Stomach (tissue), 9 donors: ENCODE data around the gene ZNF586. TPM values are rescaled to one million over a fixed set of nuclear protein-coding genes. Genes with fewer than 3 reads are reported as not detected.
A peak's percentile ranks its signal among the peaks of the same experiment; 100 is the strongest.
"Not testable (repeated sequence)": the region's sequence is repeated elsewhere in the genome, so short reads cannot be mapped to it uniquely, and the experiment has no call there.

Experiments
- DNase-seq, 2 donors: peaks; one replicate each; pipeline versions ENCODE4 v3.0.0 to v3.0.0-alpha.2; 2013 to 2019
- H3K27ac ChIP-seq, 5 donors: fragments of 200-600 bp in 4 of 5; sonication (generic) in 4 of 5; one replicate each; pipeline ENCODE4 v1.5.1; 2013 to 2019; ENCODE audit warnings: mild to moderate bottlenecking in 1 of 5, moderate library complexity in 1 of 5
- H3K27me3 ChIP-seq, 3 donors: fragments of 200-600 bp; sonication (generic); one replicate each; pipeline ENCODE4 v1.5.1; 2017 to 2019; ENCODE audit warnings: mixed run types in 1 of 3
- H3K36me3 ChIP-seq, 4 donors: fragments of 200-600 bp; sonication (generic); 1 replicate in 3 of 4; 2 replicates in 1 of 4; pipeline ENCODE4 v1.5.1; 2016 to 2019
- H3K4me1 ChIP-seq, 4 donors: fragments of 200-600 bp; sonication (generic); one replicate each; pipeline ENCODE4 v1.5.1; 2016 to 2019
- H3K4me3 ChIP-seq, 4 donors: fragments of 200-600 bp; sonication (generic) in 3 of 4; one replicate each; pipeline ENCODE4 v1.5.1; 2016 to 2019; ENCODE audit warnings: mild to moderate bottlenecking in 1 of 4
- H3K9me3 ChIP-seq, 4 donors: fragments of 200-600 bp; sonication (generic); one replicate each; pipeline ENCODE4 v1.5.1; 2016 to 2019
- EP300 ChIP-seq: sonication (generic); formaldehyde crosslinking; IDR thresholded peaks from one replicate; pipeline ENCODE4 v1.6.1; 2017; ENCODE audit warnings: antibody characterized with exemption
- POLR2A ChIP-seq, 4 donors: fragments of 450-650 bp; IDR thresholded peaks; one replicate each; pipeline ENCODE4 v1.6.1; 2016; ENCODE audit warnings: antibody characterized with exemption in 4 of 4, control low read depth in 2 of 4, mild to moderate bottlenecking in 1 of 4, moderate library complexity in 1 of 4
- POLR2AphosphoS5 ChIP-seq, 3 donors: sonication (generic); formaldehyde crosslinking; IDR thresholded peaks; one replicate each; pipeline ENCODE4 v1.6.1; 2016; ENCODE audit warnings: antibody characterized with exemption in 3 of 3
- WGBS, 5 donors: extraction: QIAGEN DNeasy Blood & Tissue Kit in 3 of 5; methylation state at CpG; one replicate each; pipeline versions ENCODE4 v1.1.5 to v1.1.7; 2013 to 2018; 5-methylcytosine and 5-hydroxymethylcytosine counted together
- intact Hi-C: fragments of 100-400 bp; cut with DNase I; formaldehyde crosslinking; loops from one replicate; pipeline ENCODE4 v1.15.1; 2023; ENCODE audit warnings: low total_unique reads
- polyA plus RNA-seq, 3 donors: library from polyadenylated mRNA; stranded (reverse); fragments of 200-250 nt; gene quantifications; one replicate each; pipeline ENCODE4 v1.2.3, GENCODE V29; 2013
- total RNA-seq, 5 donors: library from RNA; depleted of rRNA; stranded (reverse); fragments of >200 nt; gene quantifications; one replicate each; pipeline versions ENCODE4 v1.1.0 to v1.2.3, GENCODE V29; 2014 to 2016
- TF ChIP-seq, protein P1 (sequence below), 7 experiments: fragments of 450-650 bp in 4 of 7; fragments of 200-600 bp in 3 of 7; sonication (generic) in 3 of 7; IDR thresholded peaks; one replicate each; pipeline ENCODE4 v1.5.1; 2016 to 2019; ENCODE audit warnings: antibody characterized with exemption in 7 of 7, control low read depth in 2 of 7, mild to moderate bottlenecking in 1 of 7
- donor health status: healthy with polysubstance abuse.
- donor health status: Bipolar disorder and iron deficiency.
- donor health status: healthy.

ZNF586 gene
- total and polyA plus RNA-seq, 8 donors = 5.5 to 46.4 (median 7.5) TPM; not detected in 1

DNA sequence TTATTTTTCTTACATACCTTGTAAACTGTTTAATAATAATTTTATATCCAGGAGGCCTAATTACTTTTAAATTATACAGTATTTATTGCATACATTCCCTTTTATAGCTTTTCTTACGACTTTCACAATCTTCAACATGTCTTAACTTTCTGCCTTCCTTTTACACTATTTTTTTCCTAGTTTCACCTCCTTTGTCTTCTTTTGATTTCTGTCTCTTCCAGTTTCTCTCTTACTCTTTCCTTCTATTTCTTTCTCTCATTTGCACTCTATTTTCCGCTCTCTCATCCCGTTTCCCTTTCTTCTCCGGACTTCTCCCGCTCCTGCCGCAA is 33.8 kb downstream of the ZNF586 start:
- Histone ChIP-seq H3K4me3 (peak overlapping the region; percentile 45 to 55 (median 50)), H3K9me3 (no peaks in the 10 kb centered on the region), H3K4me1 (peaks cover 23 to 97% (median 62%) of the 10 kb centered on the region in 4 donors), H3K27me3 (no peaks in the 10 kb centered on the region), H3K36me3 (peaks cover 8 to 24% (median 22%) of the 10 kb centered on the region in 4 donors), H3K27ac (peak overlapping the region; percentile 85 to 98 (median 89))
- intact Hi-C loops = no loop called here
- 3 to 19% (median 10%) methylated on average over 6 of the region's 6 CpGs for WGBS, 5 donors
- no peak for DNase-seq
- TF ChIP-seq EP300 (no peak), POLR2AphosphoS5 (IDR thresholded peaks at IDR 0.05) (no peak), POLR2A (IDR thresholded peaks at IDR 0.05) (no peak)
- TF ChIP-seq, protein P1, sequence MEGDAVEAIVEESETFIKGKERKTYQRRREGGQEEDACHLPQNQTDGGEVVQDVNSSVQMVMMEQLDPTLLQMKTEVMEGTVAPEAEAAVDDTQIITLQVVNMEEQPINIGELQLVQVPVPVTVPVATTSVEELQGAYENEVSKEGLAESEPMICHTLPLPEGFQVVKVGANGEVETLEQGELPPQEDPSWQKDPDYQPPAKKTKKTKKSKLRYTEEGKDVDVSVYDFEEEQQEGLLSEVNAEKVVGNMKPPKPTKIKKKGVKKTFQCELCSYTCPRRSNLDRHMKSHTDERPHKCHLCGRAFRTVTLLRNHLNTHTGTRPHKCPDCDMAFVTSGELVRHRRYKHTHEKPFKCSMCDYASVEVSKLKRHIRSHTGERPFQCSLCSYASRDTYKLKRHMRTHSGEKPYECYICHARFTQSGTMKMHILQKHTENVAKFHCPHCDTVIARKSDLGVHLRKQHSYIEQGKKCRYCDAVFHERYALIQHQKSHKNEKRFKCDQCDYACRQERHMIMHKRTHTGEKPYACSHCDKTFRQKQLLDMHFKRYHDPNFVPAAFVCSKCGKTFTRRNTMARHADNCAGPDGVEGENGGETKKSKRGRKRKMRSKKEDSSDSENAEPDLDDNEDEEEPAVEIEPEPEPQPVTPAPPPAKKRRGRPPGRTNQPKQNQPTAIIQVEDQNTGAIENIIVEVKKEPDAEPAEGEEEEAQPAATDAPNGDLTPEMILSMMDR (IDR thresholded peaks at IDR 0.05) = no peak

- intact Hi-C loops = no loop called here
- TF ChIP-seq, protein P1 (IDR thresholded peaks at IDR 0.05) = no peak
- peak in 2 of 3 donors; percentile 14 to 31 for TF ChIP-seq POLR2AphosphoS5 (IDR thresholded peaks at IDR 0.05)
- H3K9me3 ChIP-seq = no peaks in the 10 kb centered on the region
- H3K4me3 ChIP-seq = peak overlapping the region; percentile 45 to 55 (median 50)
- WGBS, 5 donors = 5 to 9% (median 6%) methylated on average over 19 of the region's 19 CpGs
- H3K4me1 ChIP-seq = peaks cover 23 to 97% (median 61%) of the 10 kb centered on the region in 4 donors
- peak overlapping the region; percentile 85 to 98 (median 89) for H3K27ac ChIP-seq
- peaks cover 8 to 29% (median 27%) of the 10 kb centered on the region in 4 donors for H3K36me3 ChIP-seq
- peak; percentile 43 to 75 for DNase-seq
- no peaks in the 10 kb centered on the region for H3K27me3 ChIP-seq
These were observed 34.3 kb downstream of the ZNF586 start for GRCh38 chr19:57803594-57804325.

- WGBS, 5 donors = 78 to 93% (median 88%) methylated on average over 2 of the region's 2 CpGs
- intact Hi-C loops = no loop called here
- TF ChIP-seq EP300 (no peak), POLR2A (IDR thresholded peaks at IDR 0.05) (no peak), POLR2AphosphoS5 (IDR thresholded peaks at IDR 0.05) (no peak)
- TF ChIP-seq, protein P1 (IDR thresholded peaks at IDR 0.05) = no peak
These were observed 38.1 kb downstream of the ZNF586 start for GRCh38 chr19:57807541-57807940.

DNA sequence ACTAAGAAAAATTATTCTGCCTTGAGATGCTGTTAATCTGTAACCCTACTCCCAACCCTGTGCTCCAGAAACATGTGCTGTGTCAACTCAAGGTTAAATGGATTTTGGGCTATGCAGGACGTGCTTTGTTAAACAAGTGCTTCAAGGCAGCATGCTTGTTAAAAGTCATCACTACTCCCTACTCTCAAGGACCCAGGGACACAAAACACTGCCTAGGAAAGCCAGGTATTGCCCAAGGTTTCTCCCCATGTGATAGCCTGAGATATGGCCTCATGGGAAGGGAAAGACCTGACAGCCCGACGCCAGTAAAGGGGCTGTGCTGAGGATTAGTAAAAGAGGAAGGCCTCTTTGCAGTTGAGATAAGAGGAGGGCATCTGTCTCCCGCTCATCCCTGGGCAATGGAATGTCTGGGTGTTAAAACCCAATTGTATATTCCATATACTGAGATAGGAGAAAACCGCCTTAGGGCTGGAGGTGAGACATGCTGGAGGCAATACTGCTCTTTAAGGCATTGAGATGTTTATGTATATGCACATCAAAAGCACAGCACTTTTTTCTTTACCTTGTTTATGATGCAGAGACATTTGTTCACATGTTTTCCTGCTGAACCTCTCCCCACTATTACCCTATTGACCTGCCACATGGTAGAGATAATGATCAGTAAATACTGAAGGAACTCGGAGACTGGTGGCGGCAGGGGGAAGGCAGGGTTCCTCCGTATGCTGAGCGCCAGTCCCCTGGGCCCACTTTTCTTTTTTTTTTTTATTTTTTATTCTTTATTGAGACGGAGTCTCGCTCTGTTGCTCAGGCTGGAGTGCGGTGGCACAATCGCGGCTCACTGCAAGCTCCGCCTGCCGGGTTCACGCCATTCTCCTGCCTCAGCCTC is 41.2 kb downstream of the ZNF586 start:
- intact Hi-C loops, H3K9me3 ChIP-seq, H3K27me3 ChIP-seq: not testable (repeated sequence)
- peak overlapping the region in 2 of 4 donors; percentile 15 to 93 for H3K4me3 ChIP-seq
- peak overlapping the region; percentile 72 to 93 (median 87) for H3K27ac ChIP-seq
- 38 to 61% (median 51%) methylated on average over 17 of the region's 17 CpGs for WGBS, 5 donors
- TF ChIP-seq POLR2AphosphoS5 (IDR thresholded peaks at IDR 0.05) = peak in 2 of 3 donors; percentile 16 to 31
- peak; percentile 52 to 54 for DNase-seq
- H3K36me3 ChIP-seq = peaks cover 24 to 61% (median 59%) of the 10 kb centered on the region in 4 donors
- H3K4me1 ChIP-seq = peaks cover 23 to 85% (median 62%) of the 10 kb centered on the region in 4 donors

More at GRCh38 chr19:57807541-57807940, 38.1 kb downstream of the ZNF586 start:
- peaks cover 23 to 92% (median 53%) of the 10 kb centered on the region in 4 donors for H3K4me1 ChIP-seq
- H3K36me3 ChIP-seq = peaks cover 21 to 56% (median 53%) of the 10 kb centered on the region in 4 donors
- no peaks in the 10 kb centered on the region for H3K9me3 ChIP-seq
- DNase-seq = no peak
- H3K4me3 ChIP-seq = peak overlapping the region in 1 of 4 donors; percentile 2
- no peaks in the 10 kb centered on the region for H3K27me3 ChIP-seq
- H3K27ac ChIP-seq = peak overlapping the region in 3 of 5 donors; percentile 6 to 94 (median 34)
